K562 (cell line): Measurements from ENCODE around the gene ATXN1.

ENCODE experiments used
- BHLHE40 ChIP-seq: IDR thresholded peaks from 2 replicates; pipeline ENCODE4 v1.6.1; 2011; ENCODE audit warnings: low read length, improper control_type of control experiment
- CHD1 ChIP-seq: fragments of 200-600 bp; sonication (generic); IDR thresholded peaks from one replicate; pipeline ENCODE4 v1.6.1; 2012; ENCODE audit warnings: mild to moderate bottlenecking, moderate library complexity, low read length, inconsistent platforms
- EP300 ChIP-seq: IDR thresholded peaks from 2 replicates; pipeline ENCODE4 v1.6.1; 2012; ENCODE audit warnings: low read length, improper control_type of control experiment
- ETS2 ChIP-seq: IDR thresholded peaks from 2 replicates; pipeline ENCODE4 v1.6.1; 2016; ENCODE audit warnings: borderline replicate concordance, missing genetic modification characterization, mild to moderate bottlenecking, moderate library complexity, missing compliant biosample characterization; ENCODE audit not compliant: poor library complexity, severe bottlenecking
- MCM2 ChIP-seq: fragments of 450-650 bp; IDR thresholded peaks from 2 replicates; pipeline ENCODE4 v1.6.1; 2017; ENCODE audit warnings: low read depth, mild to moderate bottlenecking
- PHF8 ChIP-seq: fragments of 200-600 bp; sonication (generic); IDR thresholded peaks from 2 replicates; pipeline ENCODE4 v1.6.1; 2012; ENCODE audit warnings: mixed run types, mild to moderate bottlenecking, inconsistent platforms, low read length, moderate library complexity, borderline replicate concordance
- SP1 ChIP-seq: sonication (generic); formaldehyde crosslinking; IDR thresholded peaks from 2 replicates; pipeline ENCODE4 v1.8.1; 2022; ENCODE audit warnings: mild to moderate bottlenecking, missing genetic modification reagents
- TEAD4 ChIP-seq, 2 experiments: sonication (generic) in 1 of 2; formaldehyde crosslinking in 1 of 2; IDR thresholded peaks; 2 replicates each; pipeline versions ENCODE4 v1.6.1 to v1.8.0; 2012 to 2022; ENCODE audit warnings: borderline replicate concordance in 1 of 2, inconsistent platforms in 1 of 2, low read length in 1 of 2, mild to moderate bottlenecking in 1 of 2, missing genetic modification reagents in 1 of 2
- ZBTB1 ChIP-seq: sonication (generic); formaldehyde crosslinking; IDR thresholded peaks from 2 replicates; pipeline ENCODE4 v1.8.1; 2023; ENCODE audit warnings: missing genetic modification reagents, low read depth, mild to moderate bottlenecking, borderline replicate concordance
- TF ChIP-seq, protein P1 (sequence below): sonication (generic); formaldehyde crosslinking; IDR thresholded peaks from 2 replicates; pipeline ENCODE4 v1.8.0; 2022; ENCODE audit warnings: mild to moderate bottlenecking, missing genetic modification reagents, borderline replicate concordance
- TF ChIP-seq, protein P2 (sequence below), 3 experiments: IDR thresholded peaks in 2 of 3; conservative IDR thresholded peaks in 1 of 3; 2 replicates each; pipeline ENCODE4 v1.5.1; 2011 to 2012; ENCODE audit warnings: low read length in 3 of 3, mild to moderate bottlenecking in 3 of 3, control low read depth in 2 of 3, improper control_type of control experiment in 1 of 3, inconsistent platforms in 1 of 3, low read depth in 1 of 3, mixed read lengths in 1 of 3, moderate library complexity in 1 of 3; ENCODE audit not compliant: insufficient read depth in 2 of 3

DNA sequence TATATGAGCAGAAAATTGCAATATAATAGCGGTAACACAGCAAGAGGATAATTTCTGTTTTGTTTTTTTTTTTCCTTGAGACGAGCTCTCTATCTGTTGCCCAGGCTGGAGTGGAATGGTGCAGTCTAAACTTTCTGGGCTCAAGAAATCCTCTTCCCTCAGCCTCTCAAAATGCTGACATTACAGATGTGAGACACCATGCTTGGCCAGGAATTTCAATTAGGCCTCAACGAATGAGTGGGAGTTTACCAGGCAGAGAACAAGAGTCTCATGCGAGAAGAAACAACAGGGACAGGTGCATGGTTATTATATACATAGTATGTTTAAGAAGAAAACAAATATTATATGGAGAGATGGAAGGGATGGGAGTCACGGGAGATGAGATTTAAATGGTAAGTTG is 111.4 kb downstream of the ATXN1 start:
- TF ChIP-seq ETS2 (tag), result no peak
- no peak for TF ChIP-seq ZBTB1 (CRISPR knock-in tag)
- TF ChIP-seq, protein P1, sequence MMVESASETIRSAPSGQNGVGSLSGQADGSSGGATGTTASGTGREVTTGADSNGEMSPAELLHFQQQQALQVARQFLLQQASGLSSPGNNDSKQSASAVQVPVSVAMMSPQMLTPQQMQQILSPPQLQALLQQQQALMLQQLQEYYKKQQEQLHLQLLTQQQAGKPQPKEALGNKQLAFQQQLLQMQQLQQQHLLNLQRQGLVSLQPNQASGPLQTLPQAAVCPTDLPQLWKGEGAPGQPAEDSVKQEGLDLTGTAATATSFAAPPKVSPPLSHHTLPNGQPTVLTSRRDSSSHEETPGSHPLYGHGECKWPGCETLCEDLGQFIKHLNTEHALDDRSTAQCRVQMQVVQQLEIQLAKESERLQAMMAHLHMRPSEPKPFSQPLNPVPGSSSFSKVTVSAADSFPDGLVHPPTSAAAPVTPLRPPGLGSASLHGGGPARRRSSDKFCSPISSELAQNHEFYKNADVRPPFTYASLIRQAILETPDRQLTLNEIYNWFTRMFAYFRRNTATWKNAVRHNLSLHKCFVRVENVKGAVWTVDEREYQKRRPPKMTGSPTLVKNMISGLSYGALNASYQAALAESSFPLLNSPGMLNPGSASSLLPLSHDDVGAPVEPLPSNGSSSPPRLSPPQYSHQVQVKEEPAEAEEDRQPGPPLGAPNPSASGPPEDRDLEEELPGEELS (CRISPR knock-in tag), result no peak
- TF ChIP-seq TEAD4 (IDR thresholded peaks at IDR 0.05; ENCODE audit: low read length), result no peak
- no peak for TF ChIP-seq TEAD4 (CRISPR knock-in tag; IDR thresholded peaks at IDR 0.05; ENCODE audit: borderline replicate concordance)
- no peak for TF ChIP-seq CHD1
- no peak for TF ChIP-seq BHLHE40
- TF ChIP-seq EP300, result no peak
- no peak for TF ChIP-seq MCM2
- TF ChIP-seq, protein P2, sequence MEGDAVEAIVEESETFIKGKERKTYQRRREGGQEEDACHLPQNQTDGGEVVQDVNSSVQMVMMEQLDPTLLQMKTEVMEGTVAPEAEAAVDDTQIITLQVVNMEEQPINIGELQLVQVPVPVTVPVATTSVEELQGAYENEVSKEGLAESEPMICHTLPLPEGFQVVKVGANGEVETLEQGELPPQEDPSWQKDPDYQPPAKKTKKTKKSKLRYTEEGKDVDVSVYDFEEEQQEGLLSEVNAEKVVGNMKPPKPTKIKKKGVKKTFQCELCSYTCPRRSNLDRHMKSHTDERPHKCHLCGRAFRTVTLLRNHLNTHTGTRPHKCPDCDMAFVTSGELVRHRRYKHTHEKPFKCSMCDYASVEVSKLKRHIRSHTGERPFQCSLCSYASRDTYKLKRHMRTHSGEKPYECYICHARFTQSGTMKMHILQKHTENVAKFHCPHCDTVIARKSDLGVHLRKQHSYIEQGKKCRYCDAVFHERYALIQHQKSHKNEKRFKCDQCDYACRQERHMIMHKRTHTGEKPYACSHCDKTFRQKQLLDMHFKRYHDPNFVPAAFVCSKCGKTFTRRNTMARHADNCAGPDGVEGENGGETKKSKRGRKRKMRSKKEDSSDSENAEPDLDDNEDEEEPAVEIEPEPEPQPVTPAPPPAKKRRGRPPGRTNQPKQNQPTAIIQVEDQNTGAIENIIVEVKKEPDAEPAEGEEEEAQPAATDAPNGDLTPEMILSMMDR (IDR thresholded peaks at IDR 0.05 in 2 of 3, conservative IDR thresholded peaks at IDR 0.05 in 1 of 3; ENCODE audit: insufficient read depth in 2 of 3, low read depth in 1 of 3, low read length in 3 of 3), result no peak
- TF ChIP-seq SP1 (CRISPR knock-in tag), result no peak
- no peak for TF ChIP-seq PHF8
